NCI-H1092 (cell line): ENCODE data around the gene ZFYVE28.

ENCODE experiments used
- DNase-seq: peaks from one replicate; lab custom pipeline; 2025; lab: John Stamatoyannopoulos, UW

The ZFYVE28 gene

GRCh38 chr4:2411786-2412510 is 6.5 kb downstream of the ZFYVE28 start:
- no peak for DNase-seq

- DNase-seq = no peak
Measured at GRCh38 chr4:2409381-2409783, 9.1 kb downstream of the ZFYVE28 start.

- no peak for DNase-seq
Measured at GRCh38 chr4:2408976-2409375, 9.5 kb downstream of the ZFYVE28 start.

- no peak for DNase-seq
Measured at GRCh38 chr4:2408401-2408958, 10.0 kb downstream of the ZFYVE28 start.

DNA sequence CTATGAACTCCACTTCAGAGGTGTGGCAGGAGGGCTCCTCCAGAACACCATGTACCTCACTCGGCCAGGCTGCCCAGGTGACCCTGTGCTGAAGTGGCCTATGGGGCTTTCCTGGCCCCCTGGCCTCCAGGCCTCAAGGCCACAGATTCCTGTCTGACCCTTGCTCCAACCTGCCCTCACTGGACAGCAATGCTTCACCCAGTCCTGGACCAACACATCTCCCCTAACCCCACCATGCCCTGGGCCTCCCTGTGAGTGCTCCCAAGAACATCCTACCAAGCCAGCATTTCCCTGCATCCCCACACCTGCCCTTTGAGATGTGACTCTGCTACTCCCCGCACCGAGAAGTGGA is 10.5 kb downstream of the ZFYVE28 start:
- no peak for DNase-seq

GRCh38 chr4:2406920-2407319 is 11.5 kb downstream of the ZFYVE28 start:
- DNase-seq = no peak

GRCh38 chr4:2406406-2406805 is 12.0 kb downstream of the ZFYVE28 start:
- DNase-seq = no peak

DNA sequence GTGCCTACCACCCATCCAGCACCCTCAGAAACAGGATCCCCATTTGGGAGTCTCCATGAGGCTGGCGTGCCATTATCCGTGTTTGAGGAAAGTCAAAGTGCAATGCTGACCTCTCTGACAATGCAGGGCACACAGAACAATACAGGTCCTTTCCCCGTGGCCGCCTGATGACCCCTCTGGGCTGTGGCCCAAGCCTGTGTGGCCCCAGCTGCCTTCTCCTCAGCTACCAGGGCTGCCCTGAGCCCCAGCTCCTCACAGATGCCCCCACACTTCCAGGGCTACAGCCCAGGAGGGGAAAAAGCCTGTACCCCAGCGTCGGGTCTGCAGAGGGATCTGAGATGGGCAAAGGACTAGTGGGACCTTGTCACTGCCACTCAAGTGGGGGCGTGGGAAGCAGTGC is 15.5 kb downstream of the ZFYVE28 start:
- DNase-seq = no peak

DNA sequence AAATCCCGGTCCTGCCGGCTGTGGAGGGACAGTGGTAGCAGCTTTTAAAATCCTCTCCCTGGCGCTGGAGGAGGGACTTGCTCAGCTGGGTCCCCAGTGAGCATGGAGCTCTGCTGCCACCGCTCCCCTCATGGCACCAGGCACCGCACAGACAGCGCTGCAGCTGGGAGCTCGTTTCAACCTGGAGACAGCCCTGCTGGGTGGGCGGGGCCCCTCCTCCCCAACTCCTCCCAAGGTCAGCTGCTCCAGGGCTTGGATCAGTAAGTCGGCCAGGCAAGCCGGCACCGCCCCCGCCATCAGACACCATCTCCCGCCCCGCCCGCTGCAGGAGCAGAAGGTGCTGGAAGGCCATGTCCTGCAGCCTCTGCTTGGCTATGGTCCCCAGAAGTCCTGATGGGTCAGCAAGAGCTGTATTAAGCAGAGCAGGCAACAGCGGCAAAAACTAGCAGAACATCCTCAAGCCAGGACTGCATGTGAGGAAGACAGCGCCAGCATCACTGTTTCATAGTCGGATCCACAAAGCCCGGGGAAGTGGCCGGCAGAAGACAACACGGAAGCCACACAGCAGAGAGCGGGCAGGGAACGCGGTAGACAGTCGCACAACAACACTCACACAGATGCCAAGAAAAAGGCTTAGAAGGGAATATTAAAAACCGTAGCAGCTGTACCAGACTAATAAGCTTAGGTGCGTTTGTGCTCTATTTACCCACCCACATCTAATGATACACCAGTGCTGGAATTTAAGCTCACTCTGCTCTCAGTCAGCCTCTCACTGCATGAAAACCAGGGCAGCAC is 16.2 kb downstream of the ZFYVE28 start:
- DNase-seq = no peak

DNA sequence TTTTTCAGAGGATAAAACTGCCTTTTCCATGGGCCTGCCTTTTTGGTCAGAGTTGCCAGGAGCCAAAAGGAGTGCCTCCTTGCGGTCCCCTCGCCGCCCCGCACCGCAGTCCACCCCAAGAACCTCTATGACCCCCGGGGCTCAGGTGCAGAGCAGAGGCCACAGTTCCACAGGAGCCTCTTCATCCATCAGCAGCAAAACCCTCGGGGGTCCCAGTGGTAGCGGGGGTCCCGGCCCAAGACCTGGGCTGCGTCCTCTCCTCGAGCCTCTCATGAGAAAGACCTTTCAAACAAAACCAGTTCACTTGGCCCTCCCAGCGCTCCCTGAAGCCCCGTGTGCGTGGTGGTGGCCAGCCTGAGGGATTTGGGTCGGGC is 16.8 kb downstream of the ZFYVE28 start:
- DNase-seq = no peak

DNA sequence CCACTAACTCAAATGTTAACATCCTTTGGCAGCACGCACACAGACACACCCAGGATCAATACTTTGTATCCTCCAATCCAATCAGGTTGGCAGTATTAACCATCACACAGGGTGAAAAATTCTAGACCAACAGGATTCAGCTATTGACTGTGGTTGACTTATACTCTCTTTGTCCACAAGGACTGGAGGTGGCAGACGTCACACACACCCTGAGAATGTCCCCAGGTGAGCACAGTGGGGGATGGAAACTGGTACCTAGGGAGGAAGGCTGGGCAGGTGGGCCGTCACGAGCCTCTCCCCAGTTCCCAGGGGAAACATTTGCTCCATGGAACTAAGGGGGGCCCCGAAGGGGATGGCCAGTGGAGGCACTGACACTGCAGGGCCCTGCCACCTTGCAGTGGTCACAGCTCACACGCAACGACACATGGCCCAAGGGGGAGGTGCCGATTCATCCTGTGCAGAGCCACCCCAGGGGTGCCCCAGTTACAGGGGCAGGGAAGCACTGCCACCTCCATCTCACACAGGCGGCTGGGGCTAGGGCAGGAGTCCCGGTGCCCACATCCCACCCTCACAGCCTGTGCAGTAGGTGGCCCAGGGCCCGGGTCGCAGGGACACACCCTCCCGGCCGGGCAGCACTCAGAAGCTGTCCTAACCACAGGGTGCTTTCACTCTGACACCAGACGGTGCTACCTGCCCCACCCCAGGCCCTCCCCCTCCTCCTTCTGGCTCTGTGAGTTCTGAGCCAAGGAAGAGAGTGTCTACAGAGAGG is 17.4 kb downstream of the ZFYVE28 start:
- DNase-seq = no peak

DNA sequence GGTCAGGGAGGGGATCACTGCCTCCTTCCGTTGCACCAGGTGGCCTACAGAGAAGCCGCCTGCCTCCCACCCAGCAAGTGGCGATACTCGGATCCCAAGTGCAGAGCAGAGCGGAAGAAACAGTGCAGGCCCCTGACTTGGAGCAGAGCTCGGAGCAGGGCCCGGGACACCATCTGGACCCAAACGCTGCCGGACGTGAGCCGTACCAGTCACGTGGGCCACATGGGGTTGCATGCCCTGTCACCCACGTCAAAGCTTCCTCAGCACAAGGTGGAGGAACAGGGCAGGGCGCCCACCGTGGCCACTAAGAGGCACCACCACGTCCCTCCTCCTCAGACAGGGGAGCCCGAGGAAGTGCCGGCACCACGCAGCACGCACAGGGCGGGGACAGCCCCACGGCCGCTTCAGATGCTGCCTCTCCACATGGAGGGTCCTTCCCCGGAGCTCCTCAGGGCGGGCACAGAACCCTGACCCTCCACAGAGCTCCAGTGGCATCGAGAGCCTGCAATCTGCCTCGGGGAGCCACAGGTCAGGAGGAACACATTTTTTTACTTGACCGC is 18.7 kb downstream of the ZFYVE28 start:
- DNase-seq = no peak

GRCh38 chr4:2399216-2399615 is 19.2 kb downstream of the ZFYVE28 start:
- no peak for DNase-seq

- no peak for DNase-seq
Measured at GRCh38 chr4:2397596-2398379, 20.7 kb downstream of the ZFYVE28 start.

DNA sequence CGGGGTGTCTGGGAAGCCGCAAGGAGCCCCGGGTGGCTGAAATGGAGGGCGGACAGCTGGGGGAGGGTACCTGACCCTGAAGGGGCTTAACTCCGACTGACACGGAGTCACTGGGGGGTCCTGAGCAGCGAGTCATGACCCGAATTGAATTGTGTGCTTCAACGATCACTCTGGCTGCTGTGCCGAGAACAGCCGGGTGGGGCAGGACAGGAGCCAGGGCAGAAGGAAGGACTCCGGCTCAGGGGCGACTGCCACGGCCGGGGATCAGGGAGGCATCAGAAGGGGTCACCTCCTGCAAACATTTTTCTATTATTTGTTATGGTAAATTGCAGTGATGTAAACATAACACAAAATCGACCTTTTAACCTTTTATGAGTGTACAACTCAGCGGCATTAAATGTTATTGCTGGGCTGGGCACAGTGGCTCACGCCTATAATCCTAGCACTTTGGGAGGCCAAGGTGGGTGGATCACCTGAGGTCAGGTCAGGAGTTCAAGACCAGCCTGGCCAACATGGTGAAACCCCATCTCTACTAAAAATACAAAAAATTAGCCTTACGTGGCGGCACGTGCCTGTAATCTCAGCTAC is 21.6 kb downstream of the ZFYVE28 start:
- DNase-seq = no peak

DNA sequence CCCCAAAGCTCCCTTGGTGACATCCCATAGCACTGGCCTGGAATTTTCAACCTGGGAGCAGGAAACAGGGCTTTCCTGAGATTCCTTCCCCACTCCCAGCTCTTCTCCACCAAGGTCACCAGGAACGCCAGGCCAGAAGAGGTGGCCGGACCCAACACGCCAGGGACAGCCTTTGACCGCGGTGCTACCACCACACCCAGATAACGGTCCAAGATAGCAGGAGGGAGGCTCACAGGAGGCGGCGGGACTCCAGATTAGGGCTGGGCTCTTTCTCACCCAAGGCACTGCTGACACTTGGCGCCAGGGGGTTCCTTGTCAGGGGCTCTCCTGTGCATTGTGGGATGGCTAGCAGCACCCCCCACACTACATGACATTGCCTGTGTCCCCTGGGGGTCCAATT is 22.9 kb downstream of the ZFYVE28 start:
- DNase-seq = no peak

GRCh38 chr4:2395038-2395437 is 23.4 kb downstream of the ZFYVE28 start:
- no peak for DNase-seq

DNA sequence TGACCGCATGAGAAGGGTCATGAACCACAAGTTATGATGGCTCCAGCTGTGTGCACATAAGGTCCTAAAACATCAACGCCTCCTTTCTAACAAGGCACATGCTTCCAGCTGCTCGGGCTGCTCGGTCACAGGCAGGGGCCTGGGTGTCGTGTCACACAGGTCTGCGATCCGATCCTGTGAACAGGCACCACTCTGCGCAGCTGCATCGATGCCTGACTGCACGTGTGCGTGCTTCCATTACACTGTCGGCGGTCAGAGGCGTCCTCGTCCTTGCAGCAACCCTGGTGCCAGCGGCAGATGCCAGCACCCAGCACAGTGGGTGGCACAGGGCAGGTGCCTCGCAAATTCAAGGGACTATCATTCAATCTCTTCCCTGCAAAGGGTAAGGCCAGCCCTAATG is 23.9 kb downstream of the ZFYVE28 start:
- DNase-seq = no peak

DNA sequence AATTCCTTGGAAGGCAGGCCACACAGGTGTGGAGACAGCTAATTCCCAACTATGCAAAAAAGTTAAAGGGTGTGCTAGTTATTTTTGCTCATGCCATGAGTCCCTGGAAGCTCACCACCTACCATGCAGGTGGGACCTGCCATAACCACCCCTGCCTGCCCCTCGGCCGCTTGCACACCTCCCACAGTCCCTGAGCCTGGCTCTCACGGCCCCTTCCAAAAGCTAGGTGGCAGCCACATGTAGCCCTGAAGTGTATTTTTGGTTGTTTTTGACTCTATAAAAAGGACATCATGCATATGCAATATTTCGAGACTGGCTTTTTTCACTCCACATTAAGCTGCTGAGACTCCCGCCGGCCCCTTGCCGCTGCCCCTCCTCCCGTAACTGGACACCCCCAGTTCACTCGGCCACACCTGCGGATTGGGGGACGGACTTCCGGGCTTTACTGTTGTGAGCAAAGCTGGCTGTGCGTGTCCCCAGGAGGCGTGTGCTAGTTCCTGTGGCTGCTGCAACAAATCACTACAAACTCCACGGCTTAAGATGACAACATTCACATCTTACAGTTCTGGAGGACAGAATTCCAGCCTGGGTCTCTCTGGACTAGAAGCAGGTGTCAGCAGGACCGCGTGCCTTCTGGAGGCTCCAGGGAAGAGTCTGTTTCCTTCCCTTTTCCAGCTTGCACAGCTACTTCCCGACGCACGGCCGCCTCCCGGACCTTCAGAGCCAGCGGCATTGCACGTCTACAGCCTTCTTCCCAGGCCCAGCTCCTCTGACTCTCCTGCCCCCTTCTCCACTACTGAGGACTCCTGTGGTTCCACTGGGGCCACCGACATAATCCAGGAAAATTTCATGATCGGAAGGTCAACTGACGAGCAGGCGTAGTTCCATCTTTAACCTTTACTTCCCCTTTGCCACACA is 24.8 kb downstream of the ZFYVE28 start:
- no peak for DNase-seq

GRCh38 chr4:2390784-2391421 is 27.5 kb downstream of the ZFYVE28 start:
- DNase-seq = no peak
